NB4 (cell line): Measurements from ENCODE around the gene KTN1.

Experiments
- DNase-seq: peaks from one replicate; pipeline ENCODE4 v3.0.0; 2010; ENCODE audit warnings: low read depth
- H3K4me3 ChIP-seq: one replicate; pipeline ENCODE4 v1.5.1; 2011; ENCODE audit warnings: mild to moderate bottlenecking, low read depth, low read length, moderate library complexity
- CTCF ChIP-seq: IDR thresholded peaks from one replicate; pipeline ENCODE4 v1.5.1; 2012; ENCODE audit warnings: low read depth, low read length
- MAX ChIP-seq: IDR thresholded peaks from 2 replicates; pipeline ENCODE4 v1.6.1; 2011; ENCODE audit warnings: low read depth, low read length
- MYC ChIP-seq: IDR thresholded peaks from 2 replicates; pipeline ENCODE4 v1.6.1; 2011; ENCODE audit warnings: low read depth, low read length
- POLR2A ChIP-seq: IDR thresholded peaks from 2 replicates; pipeline ENCODE4 v1.6.1; 2011; ENCODE audit warnings: mild to moderate bottlenecking; ENCODE audit not compliant: insufficient read length; ENCODE audit errors: extremely low read depth

Gene KTN1

GRCh38 chr14:55587847-55588246 is 7.8 kb downstream of the KTN1 start:
- no peak overlapping the region for H3K4me3 ChIP-seq
- TF ChIP-seq CTCF (no peak), MAX (no peak), MYC (no peak), POLR2A (no peak)
- DNase-seq: no peak

- no peak for DNase-seq
- no peak for TF ChIP-seq CTCF
- no peak for TF ChIP-seq MYC
- no peak for TF ChIP-seq POLR2A
- no peak for TF ChIP-seq MAX
- no peak overlapping the region for H3K4me3 ChIP-seq
These were observed 8.3 kb downstream of the KTN1 start for GRCh38 chr14:55588259-55588699.

GRCh38 chr14:55589171-55589570 is 9.2 kb downstream of the KTN1 start:
- DNase-seq: no peak
- no peak for TF ChIP-seq POLR2A
- no peak for TF ChIP-seq MYC
- TF ChIP-seq CTCF: no peak
- no peak for TF ChIP-seq MAX
- H3K4me3 ChIP-seq: no peak overlapping the region

- no peak for TF ChIP-seq POLR2A
- TF ChIP-seq CTCF: no peak
- DNase-seq: no peak
These were observed 12.4 kb downstream of the KTN1 start for GRCh38 chr14:55592436-55592835.

GRCh38 chr14:55593698-55594097 is 13.7 kb downstream of the KTN1 start:
- H3K4me3 ChIP-seq: no peak overlapping the region
- no peak for DNase-seq
- TF ChIP-seq MYC (no peak), POLR2A (no peak), MAX (no peak), CTCF (no peak)

More at GRCh38 chr14:55592436-55592835, 12.4 kb downstream of the KTN1 start:
- H3K4me3 ChIP-seq: no peak overlapping the region

- no peak for DNase-seq
- TF ChIP-seq POLR2A (no peak), CTCF (no peak), MYC (no peak), MAX (no peak)
- H3K4me3 ChIP-seq: no peak overlapping the region
These were observed 19.4 kb downstream of the KTN1 start for GRCh38 chr14:55599250-55599879.
